ENCODE data around the gene PLA1A. TPM values are rescaled to one million over a fixed set of nuclear protein-coding genes. Genes with fewer than 3 reads are reported as not detected.
A peak's percentile ranks its signal among the peaks of the same experiment; 100 is the strongest.

The PLA1A gene
- total RNA-seq, 1 experiment from 2014 or later = not detected

DNA sequence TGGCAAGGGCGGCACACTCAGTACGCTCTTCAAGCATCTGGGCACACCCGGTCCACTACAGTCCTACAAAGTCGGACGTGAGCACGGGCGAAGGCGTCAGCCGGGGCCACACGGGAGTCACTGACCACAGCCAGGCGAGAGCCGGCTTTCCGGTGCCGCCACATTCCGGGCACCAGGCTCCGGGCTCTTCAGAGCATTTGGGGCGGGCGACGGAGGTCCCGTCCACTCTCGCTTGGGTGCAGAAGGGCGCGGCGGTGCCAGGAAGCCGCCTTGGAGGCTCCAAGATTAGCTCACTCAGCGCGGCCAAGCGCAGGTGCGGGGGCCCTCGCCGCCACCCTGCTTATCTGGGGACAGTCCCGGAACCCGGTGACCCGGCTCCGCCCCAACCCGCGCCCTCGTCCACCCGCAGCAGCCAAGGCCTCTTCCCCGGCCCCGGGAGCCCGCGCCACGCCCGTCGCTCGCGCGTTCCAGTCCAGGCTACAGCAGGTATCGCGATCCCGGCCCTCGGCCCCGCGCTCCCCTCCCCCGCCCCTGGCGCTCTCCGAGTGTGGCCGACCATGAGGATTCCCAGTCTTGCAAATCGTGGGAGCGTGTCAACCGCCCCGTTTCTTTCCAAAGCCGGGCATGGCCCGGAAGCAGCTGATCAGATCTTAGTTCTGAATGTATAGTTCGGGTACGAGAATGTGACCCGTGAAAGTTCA lies 18.2 kb upstream of the PLA1A start, which contains the start of gene ADPRH:
Gene ADPRH, plus strand, starts transcription at position 127 of the 701 bp plus-strand sequence. CDS start 2,678 bp downstream, outside the sequence.
- Histone ChIP-seq H3K4me2 (peak within 1 kb of the TSS; percentile 82), H3K79me2 (ENCODE audit: low read depth) (no peaks in the 10 kb centered on the region), H3K27me3 (ENCODE audit: insufficient read depth, low read depth) (no peaks in the 10 kb centered on the region), H3K4me1 (replicated peaks; ENCODE audit: insufficient read depth) (no peaks in the 10 kb centered on the region), H3K36me3 (ENCODE audit: low read depth) (no peaks in the 10 kb centered on the region), H3K4me3 (peak within 1 kb of the TSS; percentile 59), H3F3A (ENCODE audit: insufficient read depth, low read depth) (no peaks in the 10 kb centered on the region), H4K20me1 (ENCODE audit: insufficient read depth) (no peaks in the 10 kb centered on the region), H2AFZ (peak within 1 kb of the TSS; percentile 77), H3K27ac (no peak within 1 kb of the TSS), H3K9me3 (ENCODE audit: insufficient read depth, low read depth) (no peaks in the 10 kb centered on the region), H3K9me2 (ENCODE audit: insufficient read depth) (no peaks in the 10 kb centered on the region)
- intact Hi-C loops (cut with micrococcal nuclease; ENCODE audit: unreplicated experiment) = loop anchor here (2.0 kb wide), 1 partner anchor 97 kb away; the partner anchor contains the start of gene COX17
- TF ChIP-seq CTCF (conservative IDR thresholded peaks at IDR 0.05) (no peak), EZH2 (IDR thresholded peaks at IDR 0.05; ENCODE audit: low read depth) (no peak)
- CTCF ChIA-PET = no interaction called here
- DNase-seq = peak in 1 of 2 experiments; percentile 73
- POLR2A ChIA-PET (ENCODE audit: unreplicated experiment) = interaction anchor here (0.6 to 0.7 kb wide), 3 partner anchors 19 to 976 kb away, joined by 3 to 7 read pairs (median 5); partner anchors contain the start of gene TIMMDC1
- BruUV-seq (replicated peaks) = TSS peak; percentile 85

DNA sequence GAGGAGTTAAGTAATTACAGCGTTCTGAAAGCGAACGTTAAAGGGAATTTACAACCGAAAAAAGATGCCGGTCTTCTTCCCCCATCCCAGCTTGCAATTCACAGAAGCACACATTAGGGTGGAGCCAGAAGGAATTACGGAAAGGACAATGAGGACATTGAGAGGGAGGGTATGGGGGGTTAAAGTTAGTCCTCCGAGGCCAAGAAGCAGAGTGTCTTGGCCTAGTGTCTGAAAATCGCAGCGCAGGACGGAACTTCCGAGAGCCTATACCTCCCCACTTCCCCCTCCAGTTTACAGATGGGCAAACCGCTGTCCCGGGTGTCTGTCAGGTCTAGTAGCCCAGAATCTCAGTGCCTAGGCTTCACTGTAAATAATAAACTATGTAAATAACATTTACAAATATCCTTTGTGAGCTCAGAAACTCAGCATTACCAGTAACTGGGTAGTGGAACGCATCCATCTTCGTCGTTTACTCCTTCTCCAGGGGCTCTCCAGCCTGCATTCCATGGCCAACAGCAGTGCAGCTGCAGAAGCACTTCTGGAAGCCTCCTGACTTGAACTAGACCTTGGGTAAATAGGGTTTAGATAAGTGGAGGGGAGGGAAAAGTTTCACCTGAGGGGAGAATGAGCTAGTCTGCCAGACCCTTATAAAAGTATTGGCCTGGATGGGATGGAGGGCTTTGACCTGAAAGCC lies 17.5 kb upstream of the PLA1A start:
- no peaks in the 10 kb centered on the region for H3K4me1 ChIP-seq (replicated peaks; ENCODE audit: insufficient read depth)
- ChIA-PET POLR2A (ENCODE audit: unreplicated experiment) (interaction anchor here (0.6 to 0.7 kb wide), 3 partner anchors 19 to 976 kb away, joined by 3 to 7 read pairs (median 5); partner anchors contain the start of gene TIMMDC1), CTCF (no interaction called here)
- peak overlapping the region; percentile 77; the same call in 1 of the 2 replicates for H2AFZ ChIP-seq
- no peak overlapping the region for H3K27ac ChIP-seq
- intact Hi-C loops (cut with micrococcal nuclease; ENCODE audit: unreplicated experiment) = no loop called here
- H3F3A ChIP-seq (ENCODE audit: insufficient read depth, low read depth) = no peaks in the 10 kb centered on the region
- TF ChIP-seq EZH2 (IDR thresholded peaks at IDR 0.05; ENCODE audit: low read depth) (no peak), CTCF (conservative IDR thresholded peaks at IDR 0.05) (no peak)
- no peaks in the 10 kb centered on the region for H3K9me2 ChIP-seq (ENCODE audit: insufficient read depth)
- no peaks in the 10 kb centered on the region for H3K9me3 ChIP-seq (ENCODE audit: insufficient read depth, low read depth)
- H3K4me3 ChIP-seq = peak overlapping the region; percentile 59; the same call in 1 of the 2 replicates
- BruUV-seq (replicated peaks) = no TSS peak
- H3K36me3 ChIP-seq (ENCODE audit: low read depth) = no peaks in the 10 kb centered on the region
- no peaks in the 10 kb centered on the region for H3K27me3 ChIP-seq (ENCODE audit: insufficient read depth, low read depth)
- H3K4me2 ChIP-seq = peak overlapping the region; percentile 82
- no peaks in the 10 kb centered on the region for H4K20me1 ChIP-seq (ENCODE audit: insufficient read depth)
- no peak for DNase-seq
- H3K79me2 ChIP-seq (ENCODE audit: low read depth) = no peaks in the 10 kb centered on the region

DNA sequence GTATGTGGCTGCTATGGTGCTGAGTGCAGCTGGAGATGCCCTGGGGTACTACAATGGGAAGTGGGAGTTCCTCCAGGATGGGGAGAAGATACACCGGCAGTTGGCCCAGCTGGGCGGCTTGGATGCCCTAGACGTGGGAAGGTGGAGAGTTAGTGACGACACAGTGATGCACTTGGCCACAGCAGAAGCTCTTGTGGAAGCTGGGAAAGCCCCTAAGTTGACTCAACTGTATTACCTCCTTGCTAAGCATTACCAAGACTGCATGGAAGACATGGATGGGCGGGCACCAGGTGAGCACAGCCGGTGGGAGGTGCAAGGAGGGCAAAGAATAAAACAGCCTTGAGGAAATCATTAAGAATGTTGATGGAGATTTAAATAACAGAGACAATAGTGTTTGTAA lies 15.5 kb upstream of the PLA1A start:
- no peaks in the 10 kb centered on the region for H4K20me1 ChIP-seq (ENCODE audit: insufficient read depth)
- no peaks in the 10 kb centered on the region for H3K4me1 ChIP-seq (replicated peaks; ENCODE audit: insufficient read depth)
- POLR2A ChIA-PET (ENCODE audit: unreplicated experiment) = interaction anchor here (0.6 kb wide), 1 partner anchor 84 kb away, joined by 5 read pairs; the partner anchor contains the start of gene TIMMDC1
- intact Hi-C loops (cut with micrococcal nuclease; ENCODE audit: unreplicated experiment) = no loop called here
- no peak overlapping the region for H2AFZ ChIP-seq
- no peak overlapping the region for H3K4me2 ChIP-seq
- BruUV-seq (replicated peaks) = no TSS peak
- no peaks in the 10 kb centered on the region for H3K36me3 ChIP-seq (ENCODE audit: low read depth)
- no peak overlapping the region for H3K4me3 ChIP-seq
- H3K27ac ChIP-seq = no peak overlapping the region
- no peaks in the 10 kb centered on the region for H3K9me2 ChIP-seq (ENCODE audit: insufficient read depth)
- no peak for TF ChIP-seq CTCF (conservative IDR thresholded peaks at IDR 0.05)
- no peak for TF ChIP-seq EZH2 (IDR thresholded peaks at IDR 0.05; ENCODE audit: low read depth)
- DNase-seq = no peak
- H3K27me3 ChIP-seq (ENCODE audit: insufficient read depth, low read depth) = no peaks in the 10 kb centered on the region
- H3K79me2 ChIP-seq (ENCODE audit: low read depth) = no peaks in the 10 kb centered on the region
- H3K9me3 ChIP-seq (ENCODE audit: insufficient read depth, low read depth) = no peaks in the 10 kb centered on the region
- H3F3A ChIP-seq (ENCODE audit: insufficient read depth, low read depth) = no peaks in the 10 kb centered on the region
- CTCF ChIA-PET = no interaction called here

All from PC-9 (cell line).